HuH-7 (cell line): ENCODE data around the gene BCR.
"Not testable (repeated sequence)": the region's sequence is repeated elsewhere in the genome, so short reads cannot be mapped to it uniquely, and the experiment has no call there.

Source experiments
- DNase-seq: peaks from one replicate; pipeline ENCODE4 v3.0.0; 2011; ENCODE audit warnings: low spot score

The BCR gene

DNA sequence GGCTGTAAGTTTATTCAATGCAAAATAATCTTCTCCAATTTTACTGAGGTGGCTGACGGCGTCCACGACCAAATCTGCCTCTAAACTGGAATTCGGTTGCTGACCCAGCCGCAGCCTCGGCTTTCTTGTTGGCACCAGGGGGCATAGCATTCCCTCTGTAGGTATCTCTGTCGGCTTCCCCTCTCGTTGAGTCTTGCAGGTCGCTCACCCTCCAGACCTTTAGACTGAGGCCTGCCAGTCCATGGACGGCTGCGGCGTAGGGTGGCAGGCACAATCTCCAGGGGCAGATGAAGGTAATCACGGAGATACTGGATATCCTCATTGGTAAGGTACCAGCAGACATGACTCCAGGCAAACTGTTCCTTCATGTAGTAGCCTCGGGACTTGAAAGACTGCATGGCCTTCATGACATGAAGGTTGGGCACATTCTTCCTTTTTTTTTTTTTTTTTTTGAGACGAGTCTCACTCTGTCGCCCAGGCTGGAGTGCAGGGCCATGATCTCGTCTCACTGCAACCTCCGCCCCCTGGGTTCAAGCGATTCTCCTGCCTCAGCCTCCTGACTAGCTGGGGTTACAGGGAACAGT lies 142.3 kb downstream of the BCR start:
- DNase-seq = not testable (repeated sequence)

DNA sequence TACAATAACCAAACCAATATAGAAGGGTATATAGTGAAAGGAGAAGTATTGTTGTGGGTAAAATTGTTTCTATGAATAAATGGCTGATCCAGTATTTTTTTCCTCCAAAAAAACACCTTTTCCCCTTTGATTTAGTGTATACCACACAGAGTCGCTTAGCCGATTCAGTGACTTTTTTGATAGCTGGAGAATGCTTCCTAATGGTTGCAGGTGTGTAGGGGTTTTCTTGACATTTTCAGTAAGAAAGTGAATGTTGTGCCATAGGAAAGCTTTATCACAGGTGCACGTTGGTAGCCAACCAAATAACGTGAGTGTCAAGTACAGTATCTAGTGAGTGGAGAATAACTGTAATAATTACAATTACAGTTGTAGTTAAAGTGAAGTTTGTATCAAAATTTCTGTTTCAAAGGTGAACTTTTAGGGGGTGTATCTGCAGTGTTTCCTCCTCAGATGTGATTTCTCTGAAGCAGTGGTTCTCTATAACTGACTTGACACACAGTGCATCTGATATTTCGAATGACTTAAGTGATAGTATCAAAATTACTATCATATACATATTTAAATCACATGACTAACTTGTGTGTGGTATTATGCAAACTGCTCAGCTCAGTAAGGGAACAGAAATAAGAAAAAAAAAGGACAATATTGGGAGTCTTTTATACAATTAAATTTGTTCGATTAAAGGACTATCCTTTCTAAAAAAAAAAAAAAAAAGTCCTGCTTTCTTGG lies 143.8 kb downstream of the BCR start:
- DNase-seq = not testable (repeated sequence)

DNA sequence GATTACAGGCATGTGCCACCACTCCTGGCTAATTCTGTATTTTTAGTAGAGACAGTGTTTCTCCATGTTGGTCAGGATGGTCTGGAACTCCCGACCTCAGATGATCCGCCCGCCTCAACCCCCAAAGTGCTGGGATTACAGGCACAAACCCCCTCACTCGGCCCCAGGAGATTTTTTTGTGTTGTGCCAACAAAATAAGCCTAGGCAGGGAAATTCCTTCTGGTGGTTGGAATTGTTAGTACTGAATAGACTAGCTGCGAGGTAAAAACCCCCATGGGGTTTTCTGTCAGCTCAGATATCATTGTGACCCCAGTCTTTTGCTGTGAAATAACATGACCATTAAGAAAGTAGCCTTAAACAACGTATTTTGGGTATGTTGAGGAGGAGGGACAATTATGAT lies 144.9 kb downstream of the BCR start:
- DNase-seq = no peak

DNA sequence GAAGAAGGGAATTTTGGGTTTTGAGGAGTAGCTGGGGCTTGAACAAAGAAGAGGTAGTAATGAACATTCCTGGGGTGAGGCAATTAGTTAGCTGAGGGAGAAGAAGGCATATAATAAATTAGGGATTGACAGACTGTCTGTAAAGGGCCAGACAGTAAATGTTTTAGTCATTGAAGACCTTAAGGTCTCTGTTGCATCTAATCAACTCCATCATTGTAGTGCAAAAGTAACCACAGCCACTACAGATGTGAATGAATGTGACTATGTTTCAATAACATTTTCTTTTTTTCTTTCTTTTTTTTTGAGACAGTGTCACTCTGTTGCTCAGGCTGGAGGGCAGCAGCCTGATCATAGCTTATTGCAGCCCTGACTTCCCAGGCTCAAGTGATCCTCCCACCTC lies 153.5 kb downstream of the BCR start:
- DNase-seq = not testable (repeated sequence)

DNA sequence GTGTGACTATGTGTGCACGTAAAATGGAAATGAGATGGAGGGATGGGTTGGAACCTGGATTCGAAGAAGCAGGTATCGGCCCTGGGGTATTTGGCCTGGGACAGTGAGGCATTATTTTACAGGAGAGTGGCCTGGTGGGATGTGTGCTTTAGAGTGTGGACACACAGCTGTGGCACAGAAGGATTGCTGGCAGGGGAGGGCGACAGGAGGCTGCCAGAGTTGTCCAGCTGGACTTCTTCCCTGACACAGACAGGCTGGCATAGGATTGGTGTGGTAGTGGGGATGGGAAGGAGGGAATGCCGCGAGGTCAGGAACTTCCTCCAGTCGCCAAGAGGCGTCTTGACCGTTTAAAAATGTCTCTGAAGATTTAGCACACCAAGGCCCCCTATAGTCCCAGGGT lies 157.4 kb downstream of the BCR start:
- not testable (repeated sequence) for DNase-seq

DNA sequence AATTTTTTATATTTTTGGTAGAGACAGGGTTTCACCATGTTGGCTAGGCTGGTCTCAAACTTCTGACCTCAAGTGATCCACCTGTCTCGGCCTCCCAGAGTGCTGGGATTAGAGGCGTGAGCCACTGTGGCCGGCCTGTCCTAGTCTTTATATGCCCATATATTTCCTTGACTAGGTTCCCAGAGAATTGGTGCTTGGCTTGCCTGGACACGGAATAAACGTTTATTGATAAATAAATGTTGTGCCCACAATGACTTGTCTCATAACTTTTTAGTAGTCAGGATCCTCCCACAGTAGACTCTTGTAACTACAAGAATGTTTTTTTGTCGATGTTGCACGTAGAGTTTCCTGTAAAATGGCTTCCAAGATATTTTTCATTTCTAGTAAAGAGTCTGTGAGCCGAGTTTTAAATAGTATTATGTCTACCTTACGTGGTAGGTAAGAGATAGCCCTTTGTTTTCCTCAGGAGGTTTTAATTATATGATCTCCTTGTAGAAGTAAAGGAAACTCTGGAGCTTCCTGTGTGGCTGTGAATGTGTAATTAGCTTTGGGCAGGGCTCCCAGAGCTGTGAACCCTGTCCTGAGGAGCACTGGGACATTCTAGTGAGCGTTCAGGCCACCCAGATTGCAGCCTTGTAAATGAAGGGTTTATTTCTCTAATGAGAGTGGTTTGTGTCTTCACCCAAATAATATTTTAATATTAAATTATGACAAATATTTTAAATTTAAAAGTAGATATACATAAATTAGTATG lies 161.8 kb downstream of the BCR start:
- not testable (repeated sequence) for DNase-seq

DNA sequence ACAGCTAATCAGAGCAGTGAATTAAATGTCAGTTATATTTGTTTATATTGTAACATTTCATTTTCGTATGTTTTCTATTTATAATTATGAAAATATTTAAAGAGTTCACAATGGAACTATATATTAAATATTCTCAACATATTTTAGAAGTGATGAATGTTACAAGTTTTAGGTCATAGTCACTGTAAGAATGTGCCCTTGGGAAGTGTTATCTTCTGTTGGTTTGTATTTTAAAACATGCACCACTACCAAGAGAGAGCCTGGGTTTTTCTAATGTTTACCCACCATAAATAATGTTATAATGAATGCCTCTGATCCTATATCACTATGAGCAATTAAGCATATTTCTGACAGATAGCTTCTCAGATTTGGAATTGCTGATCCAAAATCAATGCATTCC lies 171.0 kb downstream of the BCR start:
- DNase-seq = no peak

DNA sequence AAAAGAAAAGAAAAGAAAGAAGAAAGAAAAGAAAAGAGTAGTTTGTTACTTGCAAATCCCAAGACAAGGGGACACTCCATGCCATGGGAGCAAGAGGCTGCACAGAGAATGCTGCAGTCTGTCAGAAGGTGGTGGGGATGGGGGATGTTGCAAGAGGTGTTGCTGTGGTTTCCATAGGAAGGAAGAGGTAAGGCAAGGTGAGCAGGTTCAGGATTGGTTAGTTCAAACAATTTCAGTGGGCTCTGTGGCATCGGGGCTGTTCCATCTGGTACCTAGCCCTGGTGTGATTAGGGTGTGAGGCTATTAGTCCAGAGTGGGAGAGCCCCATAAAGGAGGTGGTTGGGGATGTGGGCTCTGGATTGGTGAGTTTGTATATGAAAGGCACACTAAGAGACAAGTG lies 172.7 kb downstream of the BCR start:
- DNase-seq = no peak

DNA sequence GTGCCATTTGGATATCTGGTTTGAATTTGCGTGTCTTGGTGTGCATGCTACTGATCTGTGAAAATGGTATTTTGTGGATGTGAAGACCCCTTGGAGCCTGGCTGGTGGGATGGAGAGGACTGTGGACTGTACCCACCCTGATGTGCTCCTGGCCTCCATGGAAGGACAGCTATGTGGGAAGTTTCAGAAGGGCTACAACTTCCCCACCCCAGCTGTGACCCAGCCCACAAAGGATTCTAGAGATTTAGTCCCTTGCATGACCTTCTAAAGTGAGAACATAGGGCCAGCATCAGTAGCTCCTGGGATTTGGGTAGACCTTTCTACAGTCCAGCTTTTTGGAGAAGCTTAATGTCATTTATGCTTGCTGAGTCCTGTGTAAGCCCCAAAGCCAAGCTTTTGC lies 173.4 kb downstream of the BCR start:
- no peak for DNase-seq

DNA sequence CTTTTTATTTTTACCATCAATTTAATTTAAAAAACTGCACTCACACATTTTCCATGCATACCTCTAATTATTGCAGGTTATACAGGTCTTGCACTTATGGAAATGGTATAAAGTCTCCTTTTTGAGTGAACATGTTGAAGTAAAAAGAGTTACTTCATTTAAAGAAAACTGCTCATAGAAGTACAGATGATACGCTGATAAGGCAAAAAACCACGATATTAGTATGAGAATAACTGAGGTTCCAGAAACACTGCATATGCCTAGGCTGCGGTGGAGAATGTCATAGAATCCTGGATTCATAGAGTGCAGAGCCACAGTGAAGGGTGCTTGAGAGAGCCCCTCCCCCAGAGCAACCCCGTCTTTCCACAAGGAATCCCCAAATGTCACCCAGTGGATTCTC lies 175.8 kb downstream of the BCR start:
- DNase-seq = no peak

DNA sequence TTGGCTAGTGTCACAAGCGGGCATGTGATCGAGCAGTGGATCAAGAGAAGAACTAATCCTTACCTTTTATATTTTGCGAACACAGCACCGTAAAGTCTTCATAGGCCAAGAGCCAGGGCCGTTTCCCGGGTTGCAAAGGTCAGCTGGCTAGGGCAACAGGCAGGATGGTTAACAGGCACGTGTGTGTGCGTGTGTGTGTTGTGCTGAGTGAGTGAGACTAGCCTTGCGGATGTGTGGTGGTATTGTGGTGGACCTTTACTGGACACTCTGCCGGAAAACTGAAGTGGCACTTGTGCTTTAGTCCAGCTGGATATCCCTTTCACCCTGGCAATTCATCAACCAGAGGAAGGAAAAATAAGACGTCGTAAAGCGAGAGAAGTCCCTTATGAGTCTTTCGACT lies 176.7 kb downstream of the BCR start:
- no peak for DNase-seq

DNA sequence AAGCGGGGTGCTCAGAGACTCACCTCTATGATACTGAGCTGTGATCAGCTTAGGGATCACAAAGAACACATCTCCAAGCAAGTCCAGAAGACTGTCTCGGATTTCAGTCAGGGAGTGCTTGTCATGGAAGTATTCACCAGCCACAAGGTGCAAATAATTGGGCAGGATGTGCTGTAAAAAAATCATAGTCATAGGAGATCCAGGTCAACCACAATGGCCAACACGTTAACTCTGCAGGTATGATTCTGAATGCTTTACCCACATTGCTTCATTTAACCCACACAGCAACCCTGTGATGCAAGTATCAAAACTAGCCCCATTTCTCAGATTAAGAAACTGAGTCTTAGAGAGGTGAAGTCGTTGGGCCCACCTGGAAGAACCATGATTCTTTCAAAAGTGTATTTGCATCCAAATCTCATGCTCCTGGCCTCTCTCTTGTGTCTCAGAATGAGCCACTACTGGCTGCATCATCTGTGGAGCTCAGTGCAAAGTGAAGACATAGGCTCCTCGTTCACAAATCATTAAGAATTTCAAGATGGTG lies 179.3 kb downstream of the BCR start:
- no peak for DNase-seq

DNA sequence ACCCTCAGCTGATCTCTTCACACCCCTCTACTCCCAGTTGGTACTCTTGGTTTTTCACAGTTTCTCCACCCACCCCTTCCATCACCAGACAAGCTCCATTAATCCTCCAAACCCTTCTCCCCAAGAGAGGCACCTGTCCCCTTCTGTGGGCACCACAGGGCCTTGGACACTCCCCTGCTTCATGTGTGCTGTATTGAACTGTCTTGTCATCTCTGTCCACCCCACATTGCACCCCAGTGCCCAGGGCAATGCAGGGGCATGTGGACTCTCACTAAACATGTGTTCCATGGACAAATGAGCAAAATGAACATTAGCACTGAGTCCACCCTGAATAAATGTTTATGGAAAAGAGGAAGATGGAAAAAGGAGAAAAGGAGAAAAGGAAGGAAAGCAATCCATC lies 181.4 kb downstream of the BCR start:
- DNase-seq = no peak

DNA sequence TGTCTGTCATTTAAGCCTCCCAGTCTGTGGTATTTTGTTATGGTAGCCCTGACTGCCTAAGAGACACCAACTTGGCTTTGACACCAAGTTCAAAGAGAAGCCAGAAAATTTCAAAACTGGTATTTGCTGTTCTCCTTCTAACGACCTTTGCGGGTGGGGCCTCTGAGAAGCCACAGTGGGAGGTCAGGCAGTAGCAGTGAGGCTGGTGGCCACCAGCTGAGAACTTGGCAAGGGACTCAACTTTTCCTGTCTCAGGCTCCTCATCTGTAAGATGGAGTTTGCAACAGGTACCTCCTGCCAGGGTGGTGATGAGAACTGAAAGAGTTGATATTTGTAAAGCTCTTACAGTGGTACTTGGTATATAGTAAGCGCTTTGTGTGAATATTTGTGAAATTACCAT lies 183.4 kb downstream of the BCR start:
- no peak for DNase-seq

DNA sequence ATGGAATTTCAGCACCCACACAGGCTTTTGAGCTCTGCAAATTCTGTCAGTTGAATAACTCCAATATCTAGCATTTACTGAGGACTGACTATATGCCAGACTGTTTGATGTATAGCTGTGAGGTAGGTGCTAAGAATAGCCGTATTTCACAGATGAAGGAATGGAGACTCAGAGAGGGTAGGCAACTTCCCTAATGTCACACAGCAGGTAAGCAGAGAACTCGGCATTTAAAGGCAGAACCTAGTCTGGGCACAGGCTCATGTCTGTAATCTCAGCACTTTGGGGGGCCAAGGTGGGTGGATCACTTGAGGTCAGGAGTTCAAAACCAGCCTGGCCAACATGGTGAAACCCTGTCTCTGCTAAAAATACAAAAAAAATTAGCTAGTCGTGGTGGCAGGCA lies 184.1 kb downstream of the BCR start:
- no peak for DNase-seq

DNA sequence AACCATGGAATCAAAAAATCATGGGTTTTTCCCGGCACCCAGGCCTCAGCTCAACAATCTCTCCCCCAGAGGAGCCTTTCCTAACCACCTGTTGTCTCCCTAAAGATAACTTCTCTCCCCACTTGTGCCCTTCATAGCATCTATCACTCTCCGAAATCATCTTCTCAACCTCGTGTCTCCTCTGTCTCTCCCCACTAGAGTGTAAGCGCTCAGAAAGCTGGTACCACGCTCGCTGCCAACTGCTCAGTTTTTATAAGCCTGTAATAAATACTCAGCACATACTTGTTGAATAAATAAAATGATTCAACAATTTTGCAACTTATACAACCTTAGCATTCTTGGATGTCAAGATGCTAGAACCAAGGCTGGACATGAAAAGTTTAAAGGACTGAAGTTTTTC lies 185.2 kb downstream of the BCR start:
- DNase-seq = no peak

DNA sequence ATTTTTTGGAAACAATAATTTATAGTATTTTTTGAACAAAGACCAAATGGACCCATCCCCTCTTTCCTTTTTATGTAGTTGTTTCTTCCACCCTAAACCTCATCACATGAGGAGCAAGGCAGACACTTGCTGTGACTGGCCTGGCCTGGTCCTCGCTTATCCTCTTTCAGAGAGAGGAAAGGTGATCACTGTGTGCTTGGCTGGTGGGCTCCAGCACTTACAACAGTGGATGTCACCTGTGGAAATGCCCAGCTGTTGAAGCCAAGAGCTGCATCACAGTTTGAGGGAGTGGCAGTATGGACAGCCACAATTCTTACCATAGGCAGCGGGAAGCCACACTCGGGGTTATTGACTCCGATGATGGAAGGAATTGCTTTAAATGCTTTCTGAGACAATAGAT lies 185.7 kb downstream of the BCR start:
- no peak for DNase-seq

DNA sequence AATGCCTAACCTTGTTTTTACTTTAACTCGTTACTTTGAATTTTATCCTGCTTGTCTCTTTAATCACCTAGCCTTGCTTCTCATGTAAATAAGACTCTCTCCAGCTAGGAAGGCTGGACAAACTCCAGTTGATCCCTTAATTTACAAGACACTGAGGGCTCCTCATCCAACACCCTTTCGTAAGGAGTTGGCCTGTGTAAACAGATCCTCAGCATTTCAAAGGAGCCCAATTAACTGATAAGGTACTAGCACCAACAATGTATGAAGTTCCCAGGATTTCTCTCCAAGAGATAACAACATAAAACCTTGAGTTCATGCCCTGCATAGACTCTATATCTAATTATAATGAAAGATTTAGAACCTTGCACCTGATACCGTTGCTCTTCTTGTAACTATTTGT lies 186.9 kb downstream of the BCR start:
- not testable (repeated sequence) for DNase-seq
